ENCODE data around the gene HSPH1.

DNA sequence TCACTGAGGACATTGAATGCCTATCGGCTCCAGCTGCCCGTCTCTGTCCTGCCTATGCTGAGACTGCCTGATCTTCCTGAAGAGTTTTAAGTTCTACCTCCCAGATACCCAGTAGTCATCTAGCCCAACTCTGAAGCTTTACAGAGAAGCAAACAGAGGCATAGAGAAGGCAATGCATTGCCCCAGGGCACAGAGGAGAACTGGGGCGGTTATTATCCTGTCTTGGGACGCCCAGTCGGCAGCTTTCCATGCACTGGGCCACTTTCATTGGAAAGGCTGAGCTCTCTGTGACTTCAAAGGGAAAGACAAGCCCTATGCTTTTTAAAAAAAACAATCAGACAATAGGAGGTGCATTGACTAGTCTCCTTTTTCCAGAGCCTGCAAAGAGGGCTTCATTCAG is 71.6 kb downstream of the HSPH1 start:
- TF ChIP-seq, protein P1, sequence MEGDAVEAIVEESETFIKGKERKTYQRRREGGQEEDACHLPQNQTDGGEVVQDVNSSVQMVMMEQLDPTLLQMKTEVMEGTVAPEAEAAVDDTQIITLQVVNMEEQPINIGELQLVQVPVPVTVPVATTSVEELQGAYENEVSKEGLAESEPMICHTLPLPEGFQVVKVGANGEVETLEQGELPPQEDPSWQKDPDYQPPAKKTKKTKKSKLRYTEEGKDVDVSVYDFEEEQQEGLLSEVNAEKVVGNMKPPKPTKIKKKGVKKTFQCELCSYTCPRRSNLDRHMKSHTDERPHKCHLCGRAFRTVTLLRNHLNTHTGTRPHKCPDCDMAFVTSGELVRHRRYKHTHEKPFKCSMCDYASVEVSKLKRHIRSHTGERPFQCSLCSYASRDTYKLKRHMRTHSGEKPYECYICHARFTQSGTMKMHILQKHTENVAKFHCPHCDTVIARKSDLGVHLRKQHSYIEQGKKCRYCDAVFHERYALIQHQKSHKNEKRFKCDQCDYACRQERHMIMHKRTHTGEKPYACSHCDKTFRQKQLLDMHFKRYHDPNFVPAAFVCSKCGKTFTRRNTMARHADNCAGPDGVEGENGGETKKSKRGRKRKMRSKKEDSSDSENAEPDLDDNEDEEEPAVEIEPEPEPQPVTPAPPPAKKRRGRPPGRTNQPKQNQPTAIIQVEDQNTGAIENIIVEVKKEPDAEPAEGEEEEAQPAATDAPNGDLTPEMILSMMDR (IDR thresholded peaks at IDR 0.05; ENCODE audit: low read depth, low read length), result no peak
- TF ChIP-seq POLR2A (IDR thresholded peaks at IDR 0.05; ENCODE audit: extremely low read depth, insufficient read length), result no peak
- TF ChIP-seq, protein P2, sequence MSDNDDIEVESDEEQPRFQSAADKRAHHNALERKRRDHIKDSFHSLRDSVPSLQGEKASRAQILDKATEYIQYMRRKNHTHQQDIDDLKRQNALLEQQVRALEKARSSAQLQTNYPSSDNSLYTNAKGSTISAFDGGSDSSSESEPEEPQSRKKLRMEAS (IDR thresholded peaks at IDR 0.05; ENCODE audit: low read depth, low read length), result no peak
- TF ChIP-seq MYC (IDR thresholded peaks at IDR 0.05; ENCODE audit: low read depth, low read length), result no peak
